Measurements from ENCODE around the gene NLGN1. TPM values are rescaled to one million over a fixed set of nuclear protein-coding genes. Genes with fewer than 3 reads are reported as not detected.

The NLGN1 gene
- total RNA-seq, 2 donors from 2014 or later, result 0.67 to 1.3 TPM

- Histone ChIP-seq H3K9ac (ENCODE audit: low read depth in 2 of 2, low read length in 2 of 2) (no peak overlapping the region), H3K4me3 (no peak overlapping the region), H3K27me3 (no peaks in the 10 kb centered on the region), H3K4me1 (no peaks in the 10 kb centered on the region), H3K27ac (no peak overlapping the region), H3K9me3 (no peaks in the 10 kb centered on the region), H3K36me3 (no peaks in the 10 kb centered on the region)
- TF ChIP-seq CTCF (IDR thresholded peaks at IDR 0.05), result no peak
- DNase-seq, result no peak
- intact Hi-C loops (cut with DNase I), result no loop called here
Observed at GRCh38 chr3:173785004-173785403, 387.5 kb downstream of the NLGN1 start.

- Histone ChIP-seq H3K9ac (ENCODE audit: low read depth in 2 of 2, low read length in 2 of 2) (no peak overlapping the region), H3K27ac (no peak overlapping the region), H3K4me3 (no peak overlapping the region), H3K4me1 (no peaks in the 10 kb centered on the region), H3K36me3 (no peaks in the 10 kb centered on the region), H3K9me3 (no peaks in the 10 kb centered on the region), H3K27me3 (no peaks in the 10 kb centered on the region)
- intact Hi-C loops (cut with DNase I), result no loop called here
- no peak for TF ChIP-seq CTCF (IDR thresholded peaks at IDR 0.05)
- no peak for DNase-seq
Observed at GRCh38 chr3:173789530-173790162, 392.1 kb downstream of the NLGN1 start.

- no peak overlapping the region for H3K4me3 ChIP-seq
- no peak for TF ChIP-seq CTCF (IDR thresholded peaks at IDR 0.05)
- no peaks in the 10 kb centered on the region for H3K4me1 ChIP-seq
- no peaks in the 10 kb centered on the region for H3K36me3 ChIP-seq
- no peak overlapping the region for H3K27ac ChIP-seq
- intact Hi-C loops (cut with DNase I), result no loop called here
- H3K27me3 ChIP-seq, result no peaks in the 10 kb centered on the region
- no peak overlapping the region for H3K9ac ChIP-seq (ENCODE audit: low read depth in 2 of 2, low read length in 2 of 2)
- no peaks in the 10 kb centered on the region for H3K9me3 ChIP-seq
- DNase-seq, result no peak
Observed at GRCh38 chr3:173793963-173794362, 396.4 kb downstream of the NLGN1 start.

GRCh38 chr3:173796405-173796804 lies 398.9 kb downstream of the NLGN1 start:
- Histone ChIP-seq H3K27me3 (no peaks in the 10 kb centered on the region), H3K36me3 (no peaks in the 10 kb centered on the region), H3K9ac (ENCODE audit: low read depth in 2 of 2, low read length in 2 of 2) (no peak overlapping the region), H3K9me3 (no peaks in the 10 kb centered on the region), H3K4me1 (no peaks in the 10 kb centered on the region), H3K4me3 (no peak overlapping the region), H3K27ac (no peak overlapping the region)
- TF ChIP-seq CTCF (IDR thresholded peaks at IDR 0.05), result no peak
- intact Hi-C loops (cut with DNase I), result no loop called here
- no peak for DNase-seq

GRCh38 chr3:173796890-173797289 lies 399.3 kb downstream of the NLGN1 start:
- Histone ChIP-seq H3K4me1 (no peaks in the 10 kb centered on the region), H3K9me3 (no peaks in the 10 kb centered on the region), H3K27ac (no peak overlapping the region), H3K9ac (ENCODE audit: low read depth in 2 of 2, low read length in 2 of 2) (no peak overlapping the region), H3K4me3 (no peak overlapping the region), H3K36me3 (no peaks in the 10 kb centered on the region), H3K27me3 (no peaks in the 10 kb centered on the region)
- TF ChIP-seq CTCF (IDR thresholded peaks at IDR 0.05), result no peak
- intact Hi-C loops (cut with DNase I), result no loop called here
- no peak for DNase-seq
